ENCODE results near the gene STK25. TPM values are rescaled to one million over a fixed set of nuclear protein-coding genes. Genes with fewer than 3 reads are reported as not detected.

The STK25 gene
- total RNA-seq, 1 experiment from 2014 or later, result 201 TPM

DNA sequence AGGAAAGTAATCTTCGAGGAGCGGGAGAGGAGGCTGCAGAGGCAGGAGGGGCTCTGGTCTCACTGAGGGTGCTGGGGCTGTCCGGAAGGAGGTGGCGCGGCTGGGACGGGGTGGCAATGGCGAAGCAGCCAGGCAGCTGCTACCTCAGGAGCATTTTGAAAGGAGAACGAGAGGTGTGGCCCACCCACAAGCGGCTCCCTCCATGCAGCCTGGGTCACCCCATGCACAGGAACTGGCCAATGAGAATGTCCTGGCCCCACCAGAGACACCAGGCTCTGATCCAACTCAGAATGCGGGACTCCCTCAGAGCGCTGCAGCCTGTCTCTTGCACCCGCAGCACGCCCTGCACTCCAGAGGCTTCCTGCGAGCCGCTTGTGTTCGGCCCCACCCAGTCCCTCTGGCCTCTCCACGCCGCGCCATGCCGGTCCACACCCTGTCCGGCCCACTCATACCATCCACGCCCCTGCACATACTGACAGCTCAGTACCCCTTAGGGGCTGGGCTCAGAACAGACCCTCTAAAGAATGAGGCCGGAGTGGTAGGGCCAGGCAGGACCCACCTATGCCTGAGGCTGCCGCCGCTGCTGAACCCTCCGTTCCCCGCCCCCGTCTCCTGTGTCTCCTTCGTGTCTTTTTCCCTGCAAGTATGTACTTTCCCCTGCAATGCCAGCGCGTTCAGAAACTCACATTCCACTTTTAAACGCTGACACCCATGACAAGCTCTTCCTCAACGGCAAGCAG lies 43.8 kb upstream of the STK25 start:
- ChIA-PET POLR2A (ENCODE audit: unreplicated experiment) (no interaction called here), CTCF (no interaction called here)
- Histone ChIP-seq H3K79me2 (ENCODE audit: low read depth) (no peaks in the 10 kb centered on the region), H2AFZ (no peak overlapping the region), H3K4me2 (no peak overlapping the region), H3K27ac (no peak overlapping the region), H3F3A (ENCODE audit: insufficient read depth, low read depth) (peaks cover 15% of the 10 kb centered on the region), H3K4me3 (no peak overlapping the region), H3K36me3 (ENCODE audit: low read depth) (no peaks in the 10 kb centered on the region), H3K9me3 (ENCODE audit: insufficient read depth, low read depth) (peaks cover 6% of the 10 kb centered on the region; the same call in 1 of the 2 replicates), H3K9me2 (ENCODE audit: insufficient read depth) (no peaks in the 10 kb centered on the region), H3K27me3 (ENCODE audit: insufficient read depth, low read depth) (no peaks in the 10 kb centered on the region; the same call in 1 of the 2 replicates), H3K4me1 (replicated peaks; ENCODE audit: insufficient read depth) (peaks cover 24% of the 10 kb centered on the region), H4K20me1 (ENCODE audit: insufficient read depth) (no peaks in the 10 kb centered on the region)
- no peak for TF ChIP-seq EZH2 (IDR thresholded peaks at IDR 0.05; ENCODE audit: low read depth)
- no TSS peak for BruUV-seq (replicated peaks)
- intact Hi-C loops (cut with micrococcal nuclease; ENCODE audit: unreplicated experiment), result no loop called here
- DNase-seq, result peak in 1 of 2 experiments; percentile 34

DNA sequence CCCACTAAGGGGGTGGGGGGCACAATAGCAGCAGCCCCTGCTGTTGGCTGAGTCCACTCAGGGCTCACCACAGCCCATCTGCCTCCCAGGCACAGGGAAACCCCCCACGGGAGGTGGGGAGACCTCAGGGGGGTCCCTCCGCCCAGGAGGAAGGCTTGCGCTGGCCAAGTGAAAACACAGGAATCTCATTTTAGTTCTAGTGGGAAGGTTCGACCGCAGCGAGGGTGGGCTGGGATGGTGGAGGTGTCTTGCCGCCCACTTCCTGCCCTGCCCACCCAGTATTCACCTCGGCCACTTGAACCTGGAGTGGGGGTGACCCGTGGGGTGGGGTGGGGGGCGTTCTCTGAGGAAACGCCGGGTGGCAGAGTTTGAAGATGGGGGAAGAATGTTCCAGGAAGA lies 43.2 kb upstream of the STK25 start:
- BruUV-seq (replicated peaks), result no TSS peak
- ChIA-PET POLR2A (ENCODE audit: unreplicated experiment) (interaction anchor here (0.7 kb wide), 1 partner anchor 41 kb away, joined by 4 read pairs; no protein-coding TSS in a partner anchor), CTCF (no interaction called here)
- no peak overlapping the region for H2AFZ ChIP-seq
- peaks cover 24% of the 10 kb centered on the region for H3K4me1 ChIP-seq (replicated peaks; ENCODE audit: insufficient read depth)
- intact Hi-C loops (cut with micrococcal nuclease; ENCODE audit: unreplicated experiment), result no loop called here
- H3K27me3 ChIP-seq (ENCODE audit: insufficient read depth, low read depth), result no peaks in the 10 kb centered on the region; the same call in 1 of the 2 replicates
- H3K4me2 ChIP-seq, result no peak overlapping the region
- H3K9me2 ChIP-seq (ENCODE audit: insufficient read depth), result no peaks in the 10 kb centered on the region
- H3K36me3 ChIP-seq (ENCODE audit: low read depth), result no peaks in the 10 kb centered on the region
- peaks cover under 1% of the 10 kb centered on the region; the same call in 1 of the 2 replicates for H3K9me3 ChIP-seq (ENCODE audit: insufficient read depth, low read depth)
- TF ChIP-seq, protein P1, sequence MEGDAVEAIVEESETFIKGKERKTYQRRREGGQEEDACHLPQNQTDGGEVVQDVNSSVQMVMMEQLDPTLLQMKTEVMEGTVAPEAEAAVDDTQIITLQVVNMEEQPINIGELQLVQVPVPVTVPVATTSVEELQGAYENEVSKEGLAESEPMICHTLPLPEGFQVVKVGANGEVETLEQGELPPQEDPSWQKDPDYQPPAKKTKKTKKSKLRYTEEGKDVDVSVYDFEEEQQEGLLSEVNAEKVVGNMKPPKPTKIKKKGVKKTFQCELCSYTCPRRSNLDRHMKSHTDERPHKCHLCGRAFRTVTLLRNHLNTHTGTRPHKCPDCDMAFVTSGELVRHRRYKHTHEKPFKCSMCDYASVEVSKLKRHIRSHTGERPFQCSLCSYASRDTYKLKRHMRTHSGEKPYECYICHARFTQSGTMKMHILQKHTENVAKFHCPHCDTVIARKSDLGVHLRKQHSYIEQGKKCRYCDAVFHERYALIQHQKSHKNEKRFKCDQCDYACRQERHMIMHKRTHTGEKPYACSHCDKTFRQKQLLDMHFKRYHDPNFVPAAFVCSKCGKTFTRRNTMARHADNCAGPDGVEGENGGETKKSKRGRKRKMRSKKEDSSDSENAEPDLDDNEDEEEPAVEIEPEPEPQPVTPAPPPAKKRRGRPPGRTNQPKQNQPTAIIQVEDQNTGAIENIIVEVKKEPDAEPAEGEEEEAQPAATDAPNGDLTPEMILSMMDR (conservative IDR thresholded peaks at IDR 0.05), result no peak
- TF ChIP-seq EZH2 (IDR thresholded peaks at IDR 0.05; ENCODE audit: low read depth), result no peak
- no peak overlapping the region for H3K4me3 ChIP-seq
- peaks cover 15% of the 10 kb centered on the region for H3F3A ChIP-seq (ENCODE audit: insufficient read depth, low read depth)
- no peak overlapping the region for H3K27ac ChIP-seq
- no peaks in the 10 kb centered on the region for H4K20me1 ChIP-seq (ENCODE audit: insufficient read depth)
- no peaks in the 10 kb centered on the region for H3K79me2 ChIP-seq (ENCODE audit: low read depth)
- no peak for DNase-seq

DNA sequence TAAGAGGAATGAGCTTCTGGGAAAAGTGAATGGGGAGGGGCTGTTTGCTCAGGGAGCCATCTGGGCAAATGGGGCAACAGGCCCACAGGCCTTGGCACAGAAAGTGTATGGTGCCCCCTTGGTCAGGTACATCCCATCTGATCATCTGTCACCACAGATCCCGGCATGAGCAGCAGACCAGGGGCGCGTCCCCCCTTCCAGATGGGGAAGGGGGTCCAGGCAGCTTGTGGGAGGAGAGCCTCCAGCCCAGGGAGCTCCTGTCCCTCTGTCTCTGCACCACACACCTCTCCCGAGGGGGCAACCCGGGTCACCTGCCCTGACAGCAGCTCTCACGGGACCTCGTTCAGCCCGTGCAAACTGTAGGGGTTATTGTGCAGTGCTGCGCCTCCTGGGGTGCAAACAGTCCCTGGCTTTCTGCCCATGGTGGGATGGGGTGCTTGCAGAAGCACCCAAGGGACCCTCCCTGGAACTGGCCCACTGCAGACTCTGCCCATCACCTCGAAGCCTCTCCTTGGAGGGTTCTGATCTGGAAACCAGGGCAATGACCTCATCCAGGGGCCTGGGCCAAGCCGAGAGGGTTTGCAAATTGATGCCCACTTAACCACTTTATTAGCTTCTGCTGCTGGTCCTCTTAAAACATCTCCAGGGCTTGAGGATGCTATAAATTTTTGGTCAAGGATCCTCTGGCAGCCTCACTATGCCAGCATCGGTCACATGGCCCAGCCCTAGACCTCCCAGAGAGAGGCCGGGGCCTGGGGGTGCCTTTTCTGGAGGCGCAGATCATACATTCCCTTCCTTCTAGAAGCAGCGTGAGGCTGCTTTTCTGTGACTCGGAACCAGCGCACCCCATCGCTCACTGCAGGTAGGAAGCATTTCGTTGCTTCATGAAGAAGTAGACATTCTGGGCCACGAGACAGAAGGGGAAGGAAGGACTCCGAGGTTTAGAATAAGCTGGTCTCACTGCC lies 42.5 kb upstream of the STK25 start:
- Histone ChIP-seq H3K27me3 (ENCODE audit: insufficient read depth, low read depth) (no peaks in the 10 kb centered on the region; the same call in 1 of the 2 replicates), H3K4me2 (no peak overlapping the region), H3K9me2 (ENCODE audit: insufficient read depth) (no peaks in the 10 kb centered on the region), H4K20me1 (ENCODE audit: insufficient read depth) (no peaks in the 10 kb centered on the region), H3K4me1 (replicated peaks; ENCODE audit: insufficient read depth) (peaks cover 22% of the 10 kb centered on the region), H2AFZ (no peak overlapping the region), H3K9me3 (ENCODE audit: insufficient read depth, low read depth) (no peaks in the 10 kb centered on the region), H3K4me3 (no peak overlapping the region), H3K27ac (no peak overlapping the region), H3K79me2 (ENCODE audit: low read depth) (no peaks in the 10 kb centered on the region), H3F3A (ENCODE audit: insufficient read depth, low read depth) (peaks cover 15% of the 10 kb centered on the region), H3K36me3 (ENCODE audit: low read depth) (no peaks in the 10 kb centered on the region)
- ChIA-PET CTCF (interaction anchor here (0.6 to 1.4 kb wide), 3 partner anchors 13 to 1124 kb away, joined by 3 to 12 read pairs (median 4); no protein-coding TSS in a partner anchor), POLR2A (ENCODE audit: unreplicated experiment) (interaction anchor here (0.7 kb wide), 1 partner anchor 42 kb away, joined by 4 read pairs; no protein-coding TSS in a partner anchor)
- no peak for DNase-seq
- BruUV-seq (replicated peaks), result no TSS peak
- TF ChIP-seq, protein P1 (conservative IDR thresholded peaks at IDR 0.05), result no peak
- TF ChIP-seq EZH2 (IDR thresholded peaks at IDR 0.05; ENCODE audit: low read depth), result no peak
- intact Hi-C loops (cut with micrococcal nuclease; ENCODE audit: unreplicated experiment), result no loop called here
